Measurements from ENCODE around the gene WDR31.

The WDR31 gene

GRCh38 chr9:113345190-113345589 lies 5.1 kb upstream of the WDR31 start:
- TF ChIP-seq CTCF (IDR thresholded peaks at IDR 0.05; ENCODE audit: low read depth, low read length): no peak
- DNase-seq (ENCODE audit: extremely low read depth, low read depth): no peak

GRCh38 chr9:113343732-113344231 lies 3.7 kb upstream of the WDR31 start:
- no peak for DNase-seq (ENCODE audit: extremely low read depth, low read depth)
- no peak for TF ChIP-seq CTCF (IDR thresholded peaks at IDR 0.05; ENCODE audit: low read depth, low read length)

GRCh38 chr9:113341712-113342410 lies 1.8 kb upstream of the WDR31 start:
- DNase-seq (ENCODE audit: extremely low read depth, low read depth): no peak
- no peak for TF ChIP-seq CTCF (IDR thresholded peaks at IDR 0.05; ENCODE audit: low read depth, low read length)

GRCh38 chr9:113337714-113338113 lies 2.4 kb downstream of the WDR31 start:
- no peak for DNase-seq (ENCODE audit: extremely low read depth, low read depth)
- TF ChIP-seq CTCF (IDR thresholded peaks at IDR 0.05; ENCODE audit: low read depth, low read length): no peak

- TF ChIP-seq CTCF (IDR thresholded peaks at IDR 0.05; ENCODE audit: low read depth, low read length): no peak
- no peak for DNase-seq (ENCODE audit: extremely low read depth, low read depth)
Observed at GRCh38 chr9:113331780-113332179, 8.3 kb downstream of the WDR31 start.

GRCh38 chr9:113328045-113328782 lies 11.9 kb downstream of the WDR31 start:
- no peak for TF ChIP-seq CTCF (IDR thresholded peaks at IDR 0.05; ENCODE audit: low read depth, low read length)
- no peak for DNase-seq (ENCODE audit: extremely low read depth, low read depth)

- no peak for DNase-seq (ENCODE audit: extremely low read depth, low read depth)
- TF ChIP-seq CTCF (IDR thresholded peaks at IDR 0.05; ENCODE audit: low read depth, low read length): no peak
Observed at GRCh38 chr9:113326230-113326629, 13.8 kb downstream of the WDR31 start.

All from AG09319 (cell line).